Activated T-cell treated with anti-CD3 and anti-CD28 coated beads for 48 hours (primary cell): ENCODE results near the gene HOXA4.

Source experiments
- DNase-seq: peaks from one replicate; pipeline ENCODE4 v3.0.0-alpha.2; 2020; ENCODE audit warnings: low read depth

HOXA4 gene

GRCh38 chr7:27169658-27170425 lies 39.3 kb upstream of the HOXA4 start:
- DNase-seq: no peak

- no peak for DNase-seq
Observed at GRCh38 chr7:27168265-27168947, 37.8 kb upstream of the HOXA4 start.

DNA sequence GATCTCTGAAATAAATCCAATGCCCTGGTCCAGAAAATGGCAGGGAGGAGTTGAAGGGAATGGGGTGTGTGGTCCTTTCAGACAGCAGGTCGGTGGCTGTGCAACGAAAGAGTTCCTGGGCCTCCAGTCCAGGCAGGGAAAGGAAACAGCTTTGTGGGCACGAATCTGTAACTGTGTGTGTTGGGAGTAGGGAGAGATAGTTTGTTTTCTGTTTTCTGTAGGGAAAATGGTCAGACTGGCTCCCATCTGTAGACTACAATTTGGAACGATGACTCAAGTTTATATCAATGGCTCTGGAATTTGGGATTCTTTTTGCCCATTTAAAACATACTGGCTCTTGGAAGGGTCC lies 37.3 kb upstream of the HOXA4 start:
- no peak for DNase-seq

DNA sequence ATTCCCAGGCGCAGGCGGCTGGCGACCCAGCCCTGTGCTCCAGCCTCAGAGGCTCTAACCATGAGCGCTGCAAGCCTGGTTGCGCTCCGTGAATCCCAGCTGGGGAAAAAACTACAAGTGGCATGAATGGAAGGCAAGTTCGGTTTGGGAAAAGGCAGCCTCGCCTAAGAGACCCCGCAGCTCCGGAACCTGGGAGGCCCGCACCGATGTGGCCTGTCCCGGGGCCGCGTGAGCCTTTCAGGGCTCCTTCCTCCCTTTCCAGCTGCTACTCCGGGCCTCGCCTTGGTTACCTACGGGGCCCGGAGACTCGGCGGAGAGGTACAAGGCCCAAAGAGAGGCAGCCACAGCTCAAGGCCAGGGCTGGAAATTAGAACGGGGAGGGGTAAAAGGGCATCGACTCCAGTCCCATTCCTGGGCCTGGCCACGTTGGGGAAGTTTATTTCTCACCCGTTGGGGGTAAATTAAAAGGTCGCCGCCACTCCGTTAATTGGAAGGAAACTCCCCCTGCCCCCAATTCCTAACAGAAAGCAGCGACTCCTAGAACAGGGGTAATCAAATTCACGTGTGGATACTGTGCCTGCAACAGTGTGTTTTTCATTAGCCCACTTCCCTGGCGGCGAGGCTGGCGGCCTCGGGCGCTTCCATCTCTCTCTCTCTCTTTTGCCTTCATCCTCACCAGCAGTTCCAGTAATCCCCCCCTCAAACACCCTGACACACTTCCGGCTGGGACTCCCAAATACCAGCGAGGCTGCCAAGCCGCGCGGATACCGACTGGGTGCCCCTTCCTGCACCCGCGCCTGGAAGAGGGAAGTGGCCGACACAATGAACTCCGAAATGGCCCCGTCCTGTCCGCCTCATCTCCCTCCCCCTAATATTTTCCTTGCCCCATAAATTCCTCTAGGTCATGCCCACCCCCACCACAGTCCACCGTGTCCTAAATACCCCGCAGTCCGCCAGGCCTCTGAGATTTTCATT lies 36.3 kb upstream of the HOXA4 start:
- no peak for DNase-seq

GRCh38 chr7:27165996-27166530 lies 35.5 kb upstream of the HOXA4 start:
- no peak for DNase-seq

DNA sequence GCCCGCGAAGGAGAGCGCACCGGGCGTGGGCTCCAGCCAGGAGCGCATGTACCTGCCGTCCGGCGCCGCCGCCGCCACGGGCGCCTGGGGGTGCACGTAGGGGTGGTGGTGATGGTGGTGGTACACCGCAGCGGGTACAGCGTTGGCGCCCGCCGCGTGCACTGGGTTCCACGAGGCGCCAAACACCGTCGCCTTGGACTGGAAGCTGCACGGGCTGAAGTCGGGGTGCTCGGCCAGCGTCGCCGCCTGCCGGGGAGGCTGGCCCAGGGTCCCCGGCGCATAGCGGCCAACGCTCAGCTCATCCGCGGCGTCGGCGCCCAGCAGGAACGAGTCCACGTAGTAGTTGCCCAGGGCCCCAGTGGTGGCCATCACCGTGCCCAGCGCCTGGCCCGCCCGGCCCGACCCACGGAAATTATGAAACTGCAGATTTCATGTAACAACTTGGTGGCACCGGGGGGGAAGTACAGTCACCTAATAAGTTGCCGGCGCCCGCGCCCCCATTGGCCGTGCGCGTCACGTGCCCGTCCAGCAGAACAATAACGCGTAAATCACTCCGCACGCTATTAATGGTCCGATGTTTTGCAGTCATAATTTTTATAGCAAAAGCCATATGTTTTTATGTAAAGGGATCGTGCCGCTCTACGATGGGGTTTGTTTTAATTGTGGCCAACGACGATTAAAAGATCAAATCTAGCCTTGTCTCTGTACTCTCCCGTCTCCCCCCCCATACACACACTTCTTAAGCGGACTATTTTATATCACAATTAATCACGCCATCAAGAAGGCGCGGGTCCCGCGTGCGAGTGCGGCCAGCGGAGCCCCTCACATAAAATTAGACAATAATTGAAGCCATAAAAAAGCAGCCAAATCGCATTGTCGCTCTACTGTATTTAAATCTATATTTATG lies 34.8 kb upstream of the HOXA4 start, which contains the start of gene HOXA9:
Gene HOXA9, minus strand, starts transcription at position 449 of the 907 bp plus-strand sequence. Its CDS starts 80 bp downstream, at position 369.
- DNase-seq: no peak

- no peak for DNase-seq
Observed at GRCh38 chr7:27164367-27165088, 34.0 kb upstream of the HOXA4 start.

DNA sequence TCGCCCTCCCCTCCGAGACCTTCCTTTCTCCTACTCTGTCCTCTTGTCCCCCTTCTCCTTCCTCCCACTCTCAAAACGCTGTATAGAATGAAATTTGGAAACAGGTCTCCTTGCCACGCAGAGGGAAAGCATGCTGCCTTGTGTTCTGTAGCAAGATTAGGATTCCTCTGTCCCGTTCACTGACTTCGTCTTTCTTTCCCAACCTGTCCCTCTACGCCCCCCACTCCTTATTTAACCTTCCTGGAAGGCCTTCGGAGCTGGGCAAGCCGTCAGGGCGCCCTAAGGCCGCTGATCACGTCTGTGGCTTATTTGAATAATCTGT lies 33.4 kb upstream of the HOXA4 start:
- no peak for DNase-seq

DNA sequence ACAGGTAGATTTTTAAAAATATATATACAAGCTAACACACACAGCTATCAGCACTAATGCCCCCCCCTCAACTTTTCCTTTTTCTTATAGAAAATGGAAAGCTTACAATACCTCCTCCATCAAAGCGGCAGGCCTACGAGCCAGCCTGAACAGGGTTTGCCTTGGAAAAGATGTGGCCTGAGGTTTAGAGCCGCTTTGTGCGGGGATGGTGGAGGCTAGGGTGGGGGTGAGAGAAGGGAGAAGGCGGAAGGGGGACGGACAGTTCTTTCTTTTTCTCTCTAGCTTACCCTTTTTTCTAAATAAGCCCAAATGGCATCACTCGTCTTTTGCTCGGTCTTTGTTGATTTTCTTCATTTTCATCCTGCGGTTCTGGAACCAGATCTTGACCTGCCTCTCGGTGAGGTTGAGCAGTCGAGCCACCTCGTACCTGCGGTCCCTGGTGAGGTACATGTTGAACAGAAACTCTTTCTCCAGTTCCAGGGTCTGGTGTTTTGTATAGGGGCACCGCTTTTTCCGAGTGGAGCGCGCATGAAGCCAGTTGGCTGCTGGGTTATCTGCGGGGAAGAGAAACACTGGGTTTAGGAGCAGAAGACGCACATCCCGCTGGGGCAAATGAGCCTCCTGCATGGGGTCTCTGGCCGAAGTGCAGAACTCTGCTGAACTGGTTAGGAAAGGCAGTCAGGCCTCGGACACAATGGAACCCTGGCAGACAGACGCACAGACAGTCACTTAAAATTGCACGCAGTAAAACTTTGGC lies 32.9 kb upstream of the HOXA4 start:
- DNase-seq: no peak

GRCh38 chr7:27162561-27163287 lies 32.2 kb upstream of the HOXA4 start:
- DNase-seq: no peak

DNA sequence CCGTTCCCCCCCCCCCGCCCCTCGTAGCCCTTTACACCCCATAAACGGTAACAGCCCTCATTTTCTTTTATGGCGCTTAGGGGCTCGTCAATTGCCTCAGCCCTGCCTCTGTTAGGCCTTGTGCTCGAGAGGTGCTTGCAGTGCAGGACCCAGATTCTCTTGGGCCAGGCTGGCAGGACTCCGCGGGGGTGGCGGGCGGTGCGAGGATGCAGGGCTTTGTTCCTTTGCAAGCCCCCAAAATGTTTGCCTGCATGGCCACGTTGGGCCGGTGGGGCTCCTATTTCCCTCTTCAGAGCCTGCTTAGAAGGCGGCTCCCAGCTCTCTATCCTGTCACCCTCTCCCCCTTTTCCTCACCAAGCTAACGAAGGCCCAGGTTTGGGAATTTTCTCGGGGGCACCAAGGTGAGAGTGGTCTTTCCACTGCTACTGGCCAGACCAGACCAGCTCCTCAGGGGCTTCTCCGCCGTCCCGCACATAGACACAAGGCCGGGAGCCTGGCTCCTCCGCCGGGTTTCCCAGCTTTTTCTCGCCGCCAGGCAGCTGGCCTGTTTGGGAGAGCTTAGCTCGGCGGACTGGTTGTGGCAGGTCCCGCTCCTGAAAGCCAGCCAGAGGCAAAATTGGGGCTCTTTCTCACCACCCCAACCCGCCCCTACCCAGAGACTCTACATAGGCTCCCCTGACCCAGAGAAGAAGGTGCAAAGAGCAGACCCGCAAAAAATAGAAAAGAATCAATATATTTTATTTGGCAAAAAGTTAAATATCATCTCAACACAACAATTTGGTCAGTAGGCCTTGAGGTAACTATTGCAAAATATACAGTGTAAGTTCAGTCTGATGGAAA lies 31.4 kb upstream of the HOXA4 start:
- DNase-seq: no peak

- DNase-seq: no peak
Observed at GRCh38 chr7:27161214-27161720, 30.7 kb upstream of the HOXA4 start.

- DNase-seq: peak; percentile 76
Observed at GRCh38 chr7:27160546-27161213, 30.1 kb upstream of the HOXA4 start.

DNA sequence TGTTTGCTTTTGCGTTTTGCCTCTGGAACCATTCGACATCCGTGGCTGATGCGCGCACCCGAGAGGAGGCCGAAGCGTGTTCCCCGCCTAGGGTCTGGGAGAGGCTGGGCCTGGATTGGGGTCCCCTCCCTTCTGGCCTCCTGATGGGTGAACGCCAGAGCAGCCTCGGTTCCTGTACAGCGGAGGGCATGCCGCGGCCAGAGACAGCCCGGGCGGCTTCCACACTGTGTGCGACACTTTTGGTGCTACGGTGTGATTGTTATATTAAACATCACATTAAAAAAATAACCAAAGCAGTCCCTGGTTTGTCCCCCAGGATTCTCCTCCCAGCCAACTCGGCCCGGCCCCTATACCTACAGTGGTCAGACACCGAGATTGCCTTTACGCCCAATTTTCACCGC lies 29.6 kb upstream of the HOXA4 start:
- no peak for DNase-seq

GRCh38 chr7:27159266-27160144 lies 28.9 kb upstream of the HOXA4 start:
- no peak for DNase-seq
